Posterior vena cava (tissue), 2 donors: Measurements from ENCODE around the gene SGMS2. TPM values are rescaled to one million over a fixed set of nuclear protein-coding genes. Genes with fewer than 3 reads are reported as not detected.
A peak's percentile ranks its signal among the peaks of the same experiment; 100 is the strongest.

ENCODE experiments used
- DNase-seq: peaks from one replicate; pipeline ENCODE4 v3.0.0-alpha.2; 2020; ENCODE audit warnings: low spot score
- intact Hi-C, 2 donors: fragments of 100-400 bp; cut with DNase I; formaldehyde crosslinking; loops; one replicate each; pipeline versions ENCODE4 v1.14.1 to v1.14.2; 2022 to 2023
- long read RNA-seq, 2 donors: library from polyadenylated mRNA; unstranded; transcript quantifications; one replicate each; pipeline ENCODE4 v2.0.0, GENCODE V29; 2020 to 2021
- total RNA-seq, 2 donors: library from RNA; stranded (reverse); fragmentation: NEBNext Ultra II Directional; extraction: Animal tissue kit (Norgen Biotek cat#: 25700); gene quantifications; one replicate each; pipeline ENCODE4 v1.2.1, GENCODE V29; 2021
- donor health status: DM: yes; HTN: yes; CAD: no.
- donor health status: DM: yes; HTN: yes; CAD: no.

Gene SGMS2
- 10 to 100 TPM; 52.1 to 66.8 TPM for total RNA-seq
- long read RNA-seq, donor 1, full-length matches to known transcripts: 1 of 10 reads
- long read RNA-seq, donor 1, partial matches to known transcripts: 0 of 10 reads
- long read RNA-seq, donor 1, other reads (novel, unspliced or antisense): 9 of 10 reads
- long read RNA-seq, donor 2, full-length matches to known transcripts: 2 of 6 reads
- long read RNA-seq, donor 2, partial matches to known transcripts: 0 of 6 reads
- long read RNA-seq, donor 2, other reads (novel, unspliced or antisense): 4 of 6 reads

DNA sequence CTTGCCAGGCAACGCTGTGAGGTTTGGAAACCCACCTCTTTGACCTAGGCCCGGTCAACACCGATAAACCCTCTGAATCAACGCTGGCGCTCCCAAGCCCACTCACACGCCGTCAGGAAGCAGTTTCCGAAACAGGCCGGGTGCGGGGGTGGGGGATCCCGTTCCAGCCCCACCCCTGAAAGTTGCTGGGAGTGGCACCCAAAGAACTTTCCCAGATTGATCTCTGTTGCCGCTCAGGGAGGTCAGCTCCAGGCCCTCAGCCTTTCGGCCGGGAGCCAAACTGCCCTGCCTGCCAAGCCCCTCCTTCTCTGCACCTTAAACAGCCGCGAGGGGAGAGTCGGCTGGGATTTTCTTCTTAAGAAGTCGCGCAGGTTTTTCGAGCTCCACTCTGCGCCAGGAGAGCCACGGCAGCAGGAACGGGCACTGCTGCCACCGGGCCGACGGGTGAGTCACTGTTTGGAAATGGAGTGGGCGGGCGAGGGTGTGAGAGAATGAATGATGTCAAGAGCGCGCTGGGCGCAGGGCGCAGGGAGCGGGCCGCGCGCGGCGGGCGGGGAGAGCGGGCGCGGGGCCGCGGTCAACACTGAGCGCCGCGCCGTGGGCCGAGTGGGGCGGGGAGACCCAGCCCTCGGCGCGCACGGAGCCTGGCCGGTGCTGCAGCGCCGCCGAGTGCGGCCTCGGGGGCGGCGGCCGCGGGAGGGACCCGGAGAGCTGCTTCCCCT is at the start of gene SGMS2:
SGMS2 (plus strand) TSS at position 583 of the 722 bp plus-strand sequence. CDS start 70,622 bp downstream, outside the sequence.
- intact Hi-C loops: no loop called here
- DNase-seq: peak; percentile 97

DNA sequence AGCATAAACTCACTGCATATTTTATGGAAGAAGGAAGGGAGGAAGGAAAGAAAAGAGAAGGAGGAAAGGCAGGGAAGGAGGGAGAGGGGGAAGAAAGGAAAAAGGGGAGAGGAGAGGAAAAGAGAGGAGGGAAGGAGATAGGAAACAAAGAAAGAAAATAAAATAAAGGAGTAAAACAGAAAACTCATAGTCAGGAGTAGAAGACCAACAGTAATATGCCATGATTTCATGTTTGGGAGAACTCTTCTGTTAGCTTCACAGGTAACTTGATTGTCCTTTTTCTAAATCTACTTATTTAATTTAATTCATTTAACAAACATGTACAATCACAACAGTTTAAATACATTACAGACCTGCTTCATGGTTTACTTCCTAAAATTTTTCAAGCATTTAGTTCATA is 46.8 kb upstream of the SGMS2 start:
- intact Hi-C loops: no loop called here
- no peak for DNase-seq

DNA sequence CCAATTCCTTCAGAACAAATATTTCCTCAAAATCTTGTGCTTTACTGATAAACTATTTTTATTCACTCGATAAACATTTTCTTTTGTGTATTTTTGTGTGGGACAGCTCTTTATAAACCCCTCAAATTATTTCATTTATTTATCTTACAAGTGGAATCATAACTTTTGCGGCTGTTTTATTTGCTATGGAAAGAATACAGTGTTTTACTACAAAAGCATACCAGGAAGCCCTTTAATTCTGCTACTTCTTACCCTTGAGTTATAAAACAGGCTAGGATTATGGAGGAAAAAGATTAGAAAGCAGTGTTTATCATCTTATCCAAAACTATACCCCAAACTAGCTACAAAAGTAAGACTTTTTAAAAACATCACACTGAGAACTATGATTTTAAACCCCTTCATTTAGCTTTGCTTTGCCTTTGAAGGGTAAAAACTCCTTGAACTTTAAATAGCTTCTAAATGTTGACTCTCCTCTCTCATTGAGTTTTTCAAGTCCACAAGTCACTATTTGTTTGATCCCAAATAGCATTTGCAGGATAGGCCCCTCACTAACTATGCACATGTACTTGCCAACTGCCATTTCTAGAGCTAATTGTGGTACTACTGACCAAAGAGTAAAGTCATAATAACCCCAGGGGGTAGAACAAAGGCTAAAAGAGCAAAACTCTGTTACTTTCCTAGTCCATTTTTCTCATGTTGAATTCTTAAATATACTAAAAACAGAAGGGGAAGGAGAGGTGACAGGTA is 45.8 kb upstream of the SGMS2 start:
- intact Hi-C loops: no loop called here
- no peak for DNase-seq

DNA sequence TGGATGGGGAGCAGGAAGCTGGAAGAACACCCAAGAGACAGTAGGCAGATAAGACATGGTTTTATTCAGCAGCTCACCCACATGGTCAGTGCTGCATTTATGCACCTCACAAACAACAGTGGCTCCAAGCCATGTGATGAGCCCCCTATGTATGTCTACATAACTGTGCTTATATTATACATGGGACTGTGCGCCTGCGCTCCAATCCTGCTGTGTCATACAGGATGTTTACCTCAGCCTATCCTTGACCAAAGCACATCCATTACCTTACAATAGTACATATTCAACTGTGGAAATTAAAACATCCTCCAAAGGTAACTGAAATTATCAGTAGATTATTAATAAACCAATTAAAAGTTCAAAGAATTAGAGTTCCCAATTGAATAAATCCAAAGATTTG is 44.1 kb upstream of the SGMS2 start:
- DNase-seq: no peak
- intact Hi-C loops: no loop called here

DNA sequence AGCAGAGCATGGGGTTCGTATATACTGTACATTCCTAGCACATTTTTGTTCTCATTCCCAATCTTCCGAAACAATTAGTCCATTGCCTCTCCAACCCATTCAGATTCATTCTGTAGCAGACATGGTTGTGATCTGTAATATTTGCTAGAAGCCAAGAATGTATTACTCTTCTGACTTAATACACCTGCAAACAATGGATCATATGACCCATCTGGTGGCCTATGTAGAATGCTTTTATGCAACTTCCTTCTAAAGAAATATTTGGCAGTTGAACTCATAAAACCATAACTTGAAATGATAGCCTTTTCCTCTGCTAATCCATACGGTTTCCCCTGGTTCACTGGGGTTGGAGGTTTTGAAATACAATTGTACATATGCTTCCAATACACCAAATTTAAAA is 32.8 kb upstream of the SGMS2 start:
- intact Hi-C loops: no loop called here
- no peak for DNase-seq

DNA sequence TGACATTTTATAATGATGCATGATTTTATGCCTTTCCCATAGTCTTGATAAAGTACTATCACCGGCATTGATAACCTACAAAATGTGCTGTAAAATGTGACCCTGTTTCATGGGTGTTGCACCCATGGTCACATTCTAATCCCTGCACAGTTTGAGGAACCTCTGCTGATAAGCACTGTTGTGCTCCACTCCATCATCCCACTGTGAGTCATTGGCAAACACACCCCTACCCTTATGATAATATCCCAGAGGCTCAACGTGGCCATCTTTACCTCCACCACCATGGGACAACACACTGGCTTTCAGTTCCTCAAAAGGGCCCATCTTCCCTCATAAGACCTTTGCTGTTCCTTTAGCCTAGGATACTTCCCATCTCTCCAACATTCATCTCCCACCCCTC is 32.0 kb upstream of the SGMS2 start:
- DNase-seq: no peak
- intact Hi-C loops: no loop called here

DNA sequence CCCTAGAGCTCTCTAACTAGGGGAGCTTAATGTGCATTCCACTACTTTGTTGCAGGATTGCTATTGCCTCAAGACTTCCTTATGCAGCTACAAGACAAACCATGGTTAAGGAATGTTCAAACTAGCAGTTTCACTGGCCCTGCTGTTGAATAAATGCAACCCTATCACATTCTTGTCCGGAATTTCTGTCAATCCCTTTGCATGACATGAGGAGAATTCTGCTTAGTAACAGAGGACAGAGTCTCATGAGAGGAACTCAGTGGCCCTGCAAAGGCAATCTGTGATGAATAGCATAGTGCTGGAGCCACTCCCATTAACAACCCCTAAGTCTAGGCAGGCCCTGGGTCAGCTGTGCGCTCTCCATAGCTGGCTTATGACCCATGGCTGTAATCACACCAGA is 30.7 kb upstream of the SGMS2 start:
- no peak for DNase-seq
- intact Hi-C loops: no loop called here

DNA sequence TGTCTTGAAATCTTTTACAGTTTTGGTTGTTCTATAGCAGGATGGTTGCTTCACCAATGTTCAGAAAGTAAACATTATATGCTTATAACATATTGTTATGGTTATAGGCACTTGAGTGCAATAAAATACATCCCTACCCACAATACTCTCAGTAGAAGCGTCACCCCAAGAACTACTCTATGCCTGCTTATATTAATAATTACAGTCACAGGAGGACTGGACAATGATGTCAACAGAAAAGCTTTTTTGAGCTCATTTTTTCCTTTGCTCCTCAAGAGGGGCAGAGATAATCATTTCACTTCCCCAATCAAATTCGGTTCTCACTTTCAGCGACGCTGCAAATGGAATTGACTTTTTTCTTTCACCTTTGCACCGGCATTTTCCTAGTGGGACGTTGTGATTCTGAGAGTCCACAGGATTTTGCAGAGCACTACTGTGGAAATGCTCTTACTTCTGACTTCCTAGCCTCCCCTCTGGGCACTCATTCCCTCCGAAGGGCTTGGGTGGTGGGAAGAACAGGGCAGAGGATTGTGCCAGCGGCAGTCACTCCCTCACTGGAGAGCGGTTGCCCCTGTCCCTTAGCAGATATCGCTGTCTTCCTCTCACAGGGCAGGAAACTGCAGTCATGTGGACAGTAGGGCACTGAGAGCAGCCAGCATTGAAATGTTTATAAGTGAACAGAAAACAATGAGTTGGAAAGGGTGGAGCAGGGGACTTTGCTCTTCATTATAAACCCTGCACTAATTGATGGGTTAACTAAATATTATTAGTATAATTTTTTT is 24.9 kb upstream of the SGMS2 start:
- DNase-seq: no peak
- intact Hi-C loops: no loop called here

DNA sequence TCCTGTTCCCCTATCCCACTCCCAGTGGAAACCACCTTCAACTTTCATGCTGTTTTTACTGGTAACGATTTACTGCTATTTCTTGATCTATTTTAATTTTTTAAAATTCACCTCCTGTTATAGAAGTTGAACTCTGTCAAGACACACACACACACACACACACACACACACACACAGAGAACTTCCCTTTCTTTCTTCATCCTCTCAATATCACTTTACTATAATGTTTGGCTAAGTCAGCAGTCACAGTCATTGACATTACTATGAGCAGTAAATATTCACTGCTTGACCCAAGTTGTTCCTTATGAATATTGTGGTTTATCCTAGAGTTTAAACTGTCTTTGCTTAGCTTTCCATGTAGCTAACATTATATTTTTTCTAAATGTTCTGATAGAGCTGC is 24.0 kb upstream of the SGMS2 start:
- DNase-seq: no peak
- intact Hi-C loops: no loop called here

DNA sequence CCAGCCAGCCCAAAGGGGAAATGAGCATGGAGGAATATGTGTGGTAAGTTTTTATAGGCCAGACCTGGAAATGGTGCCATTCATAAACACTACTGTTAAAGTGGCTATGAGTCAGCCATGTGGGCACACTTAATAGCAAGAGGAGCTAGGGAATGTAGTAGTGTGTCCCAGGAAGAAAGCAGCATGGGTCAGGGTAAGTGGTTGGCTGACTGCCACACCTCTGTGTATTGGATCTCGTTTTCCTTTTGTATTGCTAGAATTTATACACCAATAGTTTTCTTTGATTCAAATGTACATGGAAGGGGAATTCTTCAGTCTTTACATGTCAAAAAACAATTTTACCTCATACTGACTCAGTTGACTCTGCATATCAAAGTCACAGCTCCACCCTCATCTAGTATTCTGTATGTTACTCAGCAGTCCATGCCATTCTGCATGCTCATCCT is 22.9 kb upstream of the SGMS2 start:
- intact Hi-C loops: no loop called here
- no peak for DNase-seq

DNA sequence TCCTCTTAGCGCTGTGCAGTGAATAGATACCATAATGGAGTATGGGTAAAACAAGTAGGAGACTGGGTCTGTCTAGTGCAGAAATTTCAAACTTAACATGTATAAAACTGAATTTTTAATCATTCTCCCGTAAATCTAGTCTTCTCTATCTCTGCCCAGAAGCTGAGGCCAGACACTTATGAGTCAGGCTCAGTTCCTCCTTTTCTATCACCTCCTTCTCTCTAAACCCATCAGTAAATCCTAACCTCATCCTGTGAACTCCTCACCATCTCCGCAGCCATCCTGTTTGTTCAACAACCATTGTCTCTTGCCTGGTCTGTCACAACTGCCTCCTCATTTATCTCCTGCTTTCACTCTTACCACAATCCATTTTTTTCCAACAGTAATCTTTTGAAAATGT is 19.8 kb upstream of the SGMS2 start:
- intact Hi-C loops: no loop called here
- DNase-seq: no peak

DNA sequence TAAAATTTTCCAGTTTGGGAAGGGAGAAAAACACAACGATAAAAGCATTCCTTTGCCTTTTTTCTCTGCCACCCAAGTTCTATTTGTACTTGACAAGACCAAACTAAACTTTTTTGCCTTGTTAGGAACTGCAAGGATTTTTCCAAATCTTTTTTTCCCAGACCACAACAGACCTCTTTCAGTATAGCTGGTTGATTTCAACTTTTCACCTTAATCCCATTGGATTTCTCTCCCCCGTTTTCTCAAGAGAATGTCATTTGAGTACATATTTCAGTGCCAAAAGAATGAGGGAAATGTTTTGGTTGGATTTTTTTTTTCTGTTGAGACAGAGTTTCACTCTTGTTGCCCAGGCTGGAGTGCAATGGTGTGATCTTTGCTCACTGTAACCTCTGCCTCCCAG is 18.5 kb upstream of the SGMS2 start:
- intact Hi-C loops: no loop called here
- no peak for DNase-seq

DNA sequence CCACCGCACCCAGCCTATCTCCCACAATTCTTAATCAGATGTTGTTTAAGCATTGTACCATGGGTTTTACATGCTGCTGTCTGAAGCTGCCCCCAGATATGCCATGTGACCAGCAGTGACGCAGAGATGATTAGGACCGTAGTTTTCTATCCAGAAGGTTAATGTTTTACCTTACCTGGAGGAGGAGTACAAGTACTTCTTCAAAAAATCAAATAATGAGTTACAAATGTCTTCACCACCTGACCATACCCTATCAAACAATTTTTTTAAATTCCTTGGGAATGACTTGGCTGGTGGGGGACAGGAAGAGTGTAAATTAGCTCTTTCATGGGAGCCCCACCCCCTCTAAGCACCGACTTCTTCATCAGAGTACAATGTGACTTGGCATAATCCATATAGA is 16.2 kb upstream of the SGMS2 start:
- no peak for DNase-seq
- intact Hi-C loops: no loop called here

DNA sequence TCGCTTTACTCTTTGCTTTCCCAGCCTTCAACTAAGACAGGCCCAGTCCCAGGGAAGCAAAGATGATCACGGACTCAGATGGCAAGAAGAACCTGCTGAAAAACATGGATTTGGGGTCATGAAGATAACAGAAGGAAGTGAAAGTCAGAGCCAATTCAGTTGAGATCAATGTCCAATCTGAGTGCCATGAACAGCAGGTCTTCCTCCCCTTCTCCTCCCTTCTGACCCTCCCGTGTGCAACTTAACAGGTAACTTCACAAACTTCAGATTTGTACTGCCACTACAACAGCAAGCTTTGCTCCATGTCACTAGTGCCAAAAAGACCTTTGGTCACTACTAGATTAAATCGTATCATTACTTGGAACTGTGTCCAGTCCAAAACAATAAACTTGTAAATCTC is 15.5 kb upstream of the SGMS2 start:
- no peak for DNase-seq
- intact Hi-C loops: no loop called here

DNA sequence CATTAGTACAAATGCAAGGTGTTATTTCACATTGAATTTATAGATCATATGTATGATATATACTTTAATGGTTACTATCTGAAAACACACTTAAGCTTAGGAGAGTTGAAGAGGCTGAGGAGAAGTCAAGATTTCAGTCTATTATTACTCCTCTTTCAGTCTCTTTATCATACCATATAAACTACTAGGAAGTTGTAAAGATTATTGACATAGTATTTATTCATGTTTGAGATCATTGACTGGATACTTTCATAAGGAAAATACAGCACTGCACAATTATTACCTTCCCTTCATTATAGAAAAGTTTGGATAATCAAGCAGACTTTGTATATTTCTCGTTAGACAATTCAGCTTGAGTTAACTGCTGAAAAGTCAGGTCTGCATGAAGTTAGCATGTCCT is 10.0 kb upstream of the SGMS2 start:
- DNase-seq: no peak
- intact Hi-C loops: no loop called here

DNA sequence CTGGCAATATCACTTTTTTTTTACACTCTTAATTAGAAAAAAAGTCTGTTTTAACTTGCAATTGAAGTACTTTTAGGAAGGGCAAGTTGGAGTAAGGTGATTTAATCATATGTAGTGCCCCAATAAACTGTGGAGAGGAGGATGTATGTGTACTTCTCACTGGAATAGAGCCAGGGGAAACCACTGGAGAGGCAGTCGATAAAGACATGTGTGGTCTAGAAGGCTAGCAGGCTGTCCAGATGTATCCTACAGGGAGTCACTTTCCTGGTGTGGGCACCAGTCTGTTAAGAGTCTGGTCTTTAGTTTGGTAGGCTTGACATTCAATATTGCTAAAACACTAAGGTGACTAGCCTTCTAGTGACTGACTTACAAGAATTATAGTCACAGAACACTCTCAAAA is 9.6 kb upstream of the SGMS2 start:
- intact Hi-C loops: no loop called here
- no peak for DNase-seq

DNA sequence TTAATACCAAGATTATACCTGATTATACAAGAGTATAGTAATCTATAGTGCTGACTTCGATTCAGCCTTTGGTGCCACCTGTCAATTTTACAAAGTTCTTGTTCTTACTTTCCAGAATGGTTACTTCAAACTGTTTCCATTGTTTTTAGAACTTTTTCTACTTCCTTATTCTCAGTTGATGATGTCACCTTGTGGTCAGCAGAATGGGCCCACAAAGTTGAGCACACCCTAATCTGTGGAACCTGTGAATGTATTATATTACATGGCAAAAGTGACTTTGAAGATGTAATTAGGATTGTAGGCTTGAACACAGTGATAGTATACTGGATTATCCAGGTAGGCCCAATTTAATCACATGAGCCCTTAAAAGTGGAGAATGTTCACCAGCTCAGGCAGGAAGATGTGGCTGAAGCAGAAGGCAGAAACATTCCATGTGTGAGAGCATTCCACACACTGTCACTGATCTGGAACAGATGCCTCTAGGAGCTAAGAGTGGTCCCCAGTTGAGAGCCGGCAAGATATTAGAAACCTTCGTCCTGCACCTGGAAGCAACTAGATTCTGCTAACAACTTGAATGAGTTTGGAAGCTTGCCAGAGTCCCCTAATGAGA is 6.3 kb upstream of the SGMS2 start:
- no peak for DNase-seq
- intact Hi-C loops: no loop called here

DNA sequence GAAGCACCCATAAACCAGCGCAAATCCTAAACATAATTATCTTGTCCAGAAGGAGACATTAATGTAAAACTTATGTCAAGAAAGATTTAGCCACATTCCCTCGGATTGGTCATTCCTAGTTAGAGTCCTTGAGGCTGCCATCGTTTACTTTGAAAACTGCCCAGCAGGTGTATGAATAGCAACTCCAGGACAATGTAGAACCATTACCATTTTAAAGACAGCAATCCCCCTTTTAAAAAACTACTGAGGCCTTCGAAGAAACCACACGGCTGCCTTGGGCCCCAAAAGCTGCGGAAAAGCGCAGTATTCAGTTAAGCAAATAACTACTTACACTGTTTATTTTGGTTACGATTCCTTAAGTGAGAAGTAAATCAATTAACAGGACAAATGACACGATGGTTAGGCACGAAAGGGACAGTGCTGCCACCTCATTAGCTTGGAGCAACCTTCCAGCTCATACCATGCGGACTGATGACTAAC is 822 bp upstream of the SGMS2 start:
- no peak for DNase-seq
- intact Hi-C loops: no loop called here

DNA sequence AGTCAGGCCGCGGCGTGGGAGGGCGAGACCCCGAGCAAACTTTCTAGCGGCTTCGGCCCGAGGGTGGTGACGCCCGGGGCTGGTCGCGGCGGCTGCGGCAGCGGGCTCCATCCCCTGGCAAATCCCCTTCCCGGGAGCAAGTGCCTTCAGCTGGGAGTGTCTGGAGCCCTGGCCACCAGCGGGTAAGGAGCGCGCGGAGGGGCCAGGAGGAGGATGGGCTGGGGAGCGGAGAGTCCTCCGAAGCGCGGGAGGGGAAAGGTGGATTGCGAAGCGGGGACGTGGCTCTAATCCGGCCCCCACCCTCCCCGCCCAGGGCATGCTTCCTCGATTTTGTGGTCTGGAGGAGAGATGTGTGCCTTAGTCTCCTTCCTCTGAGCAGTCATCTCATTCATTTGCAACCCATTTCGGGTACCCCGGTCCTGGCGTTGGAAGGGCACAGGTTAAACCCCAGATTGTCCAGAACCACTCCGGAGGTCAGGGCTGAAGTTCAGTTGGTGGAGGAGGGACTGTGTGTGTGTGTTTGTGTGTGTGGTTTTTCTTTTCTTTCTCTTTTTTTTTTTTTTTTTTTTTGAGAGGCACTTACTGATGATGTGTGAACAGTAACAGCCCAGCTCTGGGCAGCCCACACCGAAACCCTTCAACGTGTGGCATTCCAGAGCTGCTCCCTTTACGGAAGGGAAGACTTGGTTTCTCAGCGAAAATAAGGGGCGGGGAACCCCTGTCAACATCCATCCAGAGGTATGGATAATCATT is 516 bp downstream of the SGMS2 start:
- DNase-seq: no peak
- intact Hi-C loops: no loop called here
